PC-3 (cell line): ENCODE data around the gene CYP27A1.

Source experiments
- CTCF ChIP-seq: fragments of 300-600 bp; sonication (generic); conservative IDR thresholded peaks from 2 replicates; pipeline ENCODE4 v1.5.1; 2017; ENCODE audit warnings: antibody characterized with exemption, low read depth, mild to moderate bottlenecking, low read length
- EZH2 ChIP-seq: fragments of 300-600 bp; sonication (generic); IDR thresholded peaks from one replicate; pipeline ENCODE4 v1.6.1; 2017; ENCODE audit warnings: antibody characterized with exemption, mild to moderate bottlenecking, low read length; ENCODE audit not compliant: unreplicated experiment
- EZH2phosphoT487 ChIP-seq: fragments of 300-600 bp; sonication (generic); IDR thresholded peaks from 2 replicates; pipeline ENCODE4 v1.6.1; 2018; ENCODE audit warnings: mild to moderate bottlenecking, antibody characterized with exemption, low read length, borderline replicate concordance

- TF ChIP-seq CTCF (no peak), EZH2 (no peak), EZH2phosphoT487 (no peak)
These were observed 39.8 kb downstream of the CYP27A1 start for GRCh38 chr2:218821605-218822211.
